ENCODE measurements around the gene EIF2AK2.

DNA sequence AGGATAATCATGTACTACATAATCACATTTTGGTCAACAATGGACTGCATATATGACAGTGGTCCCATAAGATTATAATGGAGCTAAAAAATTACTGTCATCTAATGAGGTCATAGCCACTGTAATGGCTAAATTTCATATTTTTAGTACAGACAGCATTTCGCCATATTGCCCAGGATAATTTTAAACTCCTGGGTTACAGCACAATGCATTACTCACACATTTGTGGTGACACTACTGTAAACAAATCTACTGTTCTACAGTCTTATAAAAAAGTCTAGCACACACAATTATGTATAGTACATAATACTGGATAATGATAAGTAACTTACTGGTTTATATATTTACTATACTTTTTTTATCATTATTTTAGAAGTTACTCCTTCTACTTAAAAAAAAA lies 12.8 kb downstream of the EIF2AK2 start:
- TF ChIP-seq, protein P1, sequence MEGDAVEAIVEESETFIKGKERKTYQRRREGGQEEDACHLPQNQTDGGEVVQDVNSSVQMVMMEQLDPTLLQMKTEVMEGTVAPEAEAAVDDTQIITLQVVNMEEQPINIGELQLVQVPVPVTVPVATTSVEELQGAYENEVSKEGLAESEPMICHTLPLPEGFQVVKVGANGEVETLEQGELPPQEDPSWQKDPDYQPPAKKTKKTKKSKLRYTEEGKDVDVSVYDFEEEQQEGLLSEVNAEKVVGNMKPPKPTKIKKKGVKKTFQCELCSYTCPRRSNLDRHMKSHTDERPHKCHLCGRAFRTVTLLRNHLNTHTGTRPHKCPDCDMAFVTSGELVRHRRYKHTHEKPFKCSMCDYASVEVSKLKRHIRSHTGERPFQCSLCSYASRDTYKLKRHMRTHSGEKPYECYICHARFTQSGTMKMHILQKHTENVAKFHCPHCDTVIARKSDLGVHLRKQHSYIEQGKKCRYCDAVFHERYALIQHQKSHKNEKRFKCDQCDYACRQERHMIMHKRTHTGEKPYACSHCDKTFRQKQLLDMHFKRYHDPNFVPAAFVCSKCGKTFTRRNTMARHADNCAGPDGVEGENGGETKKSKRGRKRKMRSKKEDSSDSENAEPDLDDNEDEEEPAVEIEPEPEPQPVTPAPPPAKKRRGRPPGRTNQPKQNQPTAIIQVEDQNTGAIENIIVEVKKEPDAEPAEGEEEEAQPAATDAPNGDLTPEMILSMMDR (IDR thresholded peaks at IDR 0.05; ENCODE audit: low read length), result no peak
- no peak for TF ChIP-seq EZH2 (optimal IDR thresholded peaks at IDR 0.05; ENCODE audit: low read depth, low read length)

All from MM.1S (cell line).